B cell (primary cell): ENCODE results near the gene ARNT2.

Experiments used
- EZH2 ChIP-seq: IDR thresholded peaks from 2 replicates; pipeline ENCODE4 v1.6.1; 2012; ENCODE audit warnings: borderline replicate concordance, low read depth, mild to moderate bottlenecking, moderate library complexity, low read length; ENCODE audit not compliant: insufficient read depth, poor library complexity, severe bottlenecking
- TF ChIP-seq, protein P1 (sequence below): fragments of 200-600 bp; IDR thresholded peaks from one replicate; pipeline ENCODE4 v1.8.0; 2022; ENCODE audit warnings: antibody characterized with exemption, mild to moderate bottlenecking

DNA sequence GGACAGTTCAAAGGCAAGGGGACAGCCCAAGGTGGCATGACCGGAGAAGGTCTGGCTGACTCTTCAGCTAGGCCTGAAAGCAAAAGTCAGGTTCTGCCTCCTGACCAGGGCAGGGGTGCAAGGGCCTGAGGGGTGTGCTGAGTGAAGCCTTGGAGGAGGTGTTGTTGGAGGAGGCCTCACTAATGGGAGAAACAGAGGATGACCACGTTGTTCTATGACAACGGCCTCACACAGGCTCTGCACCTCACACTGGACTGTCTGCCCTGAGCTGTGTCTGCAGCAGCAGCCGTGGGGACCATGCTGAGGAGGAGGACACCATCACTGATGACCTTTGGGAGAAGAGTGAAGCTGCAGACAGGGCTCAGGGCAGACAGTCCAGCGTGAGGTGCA lies 174.0 kb downstream of the ARNT2 start:
- TF ChIP-seq, protein P1, sequence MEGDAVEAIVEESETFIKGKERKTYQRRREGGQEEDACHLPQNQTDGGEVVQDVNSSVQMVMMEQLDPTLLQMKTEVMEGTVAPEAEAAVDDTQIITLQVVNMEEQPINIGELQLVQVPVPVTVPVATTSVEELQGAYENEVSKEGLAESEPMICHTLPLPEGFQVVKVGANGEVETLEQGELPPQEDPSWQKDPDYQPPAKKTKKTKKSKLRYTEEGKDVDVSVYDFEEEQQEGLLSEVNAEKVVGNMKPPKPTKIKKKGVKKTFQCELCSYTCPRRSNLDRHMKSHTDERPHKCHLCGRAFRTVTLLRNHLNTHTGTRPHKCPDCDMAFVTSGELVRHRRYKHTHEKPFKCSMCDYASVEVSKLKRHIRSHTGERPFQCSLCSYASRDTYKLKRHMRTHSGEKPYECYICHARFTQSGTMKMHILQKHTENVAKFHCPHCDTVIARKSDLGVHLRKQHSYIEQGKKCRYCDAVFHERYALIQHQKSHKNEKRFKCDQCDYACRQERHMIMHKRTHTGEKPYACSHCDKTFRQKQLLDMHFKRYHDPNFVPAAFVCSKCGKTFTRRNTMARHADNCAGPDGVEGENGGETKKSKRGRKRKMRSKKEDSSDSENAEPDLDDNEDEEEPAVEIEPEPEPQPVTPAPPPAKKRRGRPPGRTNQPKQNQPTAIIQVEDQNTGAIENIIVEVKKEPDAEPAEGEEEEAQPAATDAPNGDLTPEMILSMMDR, result no peak
- no peak for TF ChIP-seq EZH2
